Tibial nerve (tissue), 3 donors: ENCODE measurements around the gene OXA1L.
"Not testable (repeated sequence)": the region's sequence is repeated elsewhere in the genome, so short reads cannot be mapped to it uniquely, and the experiment has no call there.

Experiments
- POLR2A ChIP-seq, 2 donors: fragments of 450-650 bp; IDR thresholded peaks; one replicate each; pipeline ENCODE4 v1.6.1; 2017; ENCODE audit warnings: antibody characterized with exemption in 2 of 2, mild to moderate bottlenecking in 2 of 2, moderate library complexity in 2 of 2
- TF ChIP-seq, protein P1 (sequence below), 5 experiments: fragments of 200-600 bp in 3 of 5; fragments of 450-650 bp in 2 of 5; sonication (generic) in 3 of 5; IDR thresholded peaks; one replicate each; pipeline ENCODE4 v1.5.1; 2016 to 2019; ENCODE audit warnings: antibody characterized with exemption in 5 of 5, mild to moderate bottlenecking in 3 of 5, moderate library complexity in 2 of 5

DNA sequence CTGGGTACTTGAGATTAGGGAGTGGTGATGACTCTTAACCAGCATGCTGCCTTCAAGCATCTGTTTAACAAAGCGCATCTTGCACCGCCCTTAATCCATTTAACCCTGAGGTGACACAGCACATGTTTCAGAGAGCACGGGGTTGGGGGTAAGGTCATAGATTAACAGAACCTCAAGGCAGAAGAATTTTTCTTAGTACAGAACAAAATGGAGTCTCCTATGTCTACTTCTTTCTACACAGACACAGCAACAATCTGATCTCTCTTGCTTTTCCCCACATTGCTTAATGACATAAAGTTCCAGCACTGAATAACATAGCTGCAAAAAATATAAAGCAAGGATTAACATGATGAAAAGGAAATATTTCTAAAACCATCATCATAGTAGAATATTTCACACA is 41.1 kb upstream of the OXA1L start:
- TF ChIP-seq, protein P1, sequence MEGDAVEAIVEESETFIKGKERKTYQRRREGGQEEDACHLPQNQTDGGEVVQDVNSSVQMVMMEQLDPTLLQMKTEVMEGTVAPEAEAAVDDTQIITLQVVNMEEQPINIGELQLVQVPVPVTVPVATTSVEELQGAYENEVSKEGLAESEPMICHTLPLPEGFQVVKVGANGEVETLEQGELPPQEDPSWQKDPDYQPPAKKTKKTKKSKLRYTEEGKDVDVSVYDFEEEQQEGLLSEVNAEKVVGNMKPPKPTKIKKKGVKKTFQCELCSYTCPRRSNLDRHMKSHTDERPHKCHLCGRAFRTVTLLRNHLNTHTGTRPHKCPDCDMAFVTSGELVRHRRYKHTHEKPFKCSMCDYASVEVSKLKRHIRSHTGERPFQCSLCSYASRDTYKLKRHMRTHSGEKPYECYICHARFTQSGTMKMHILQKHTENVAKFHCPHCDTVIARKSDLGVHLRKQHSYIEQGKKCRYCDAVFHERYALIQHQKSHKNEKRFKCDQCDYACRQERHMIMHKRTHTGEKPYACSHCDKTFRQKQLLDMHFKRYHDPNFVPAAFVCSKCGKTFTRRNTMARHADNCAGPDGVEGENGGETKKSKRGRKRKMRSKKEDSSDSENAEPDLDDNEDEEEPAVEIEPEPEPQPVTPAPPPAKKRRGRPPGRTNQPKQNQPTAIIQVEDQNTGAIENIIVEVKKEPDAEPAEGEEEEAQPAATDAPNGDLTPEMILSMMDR (IDR thresholded peaks at IDR 0.05), result not testable (repeated sequence)
- TF ChIP-seq POLR2A (IDR thresholded peaks at IDR 0.05), result not testable (repeated sequence)
